GM12864 (cell line): ENCODE measurements around the gene IPO5.
A peak's percentile ranks its signal among the peaks of the same experiment; 100 is the strongest.

Experiments used
- DNase-seq: peaks from one replicate; pipeline ENCODE4 v3.0.0-alpha.2; 2011; ENCODE audit warnings: low read depth
- H3K4me3 ChIP-seq: 2 replicates; pipeline ENCODE4 v1.5.1; 2011; ENCODE audit warnings: mild to moderate bottlenecking, low read depth, low read length, control low read depth
- TF ChIP-seq, protein P1 (sequence below): IDR thresholded peaks from 2 replicates; pipeline ENCODE4 v1.5.1; 2011; ENCODE audit warnings: low read depth, mild to moderate bottlenecking, moderate library complexity, low read length, control low read depth, inconsistent platforms; ENCODE audit errors: missing control alignments

The IPO5 gene

DNA sequence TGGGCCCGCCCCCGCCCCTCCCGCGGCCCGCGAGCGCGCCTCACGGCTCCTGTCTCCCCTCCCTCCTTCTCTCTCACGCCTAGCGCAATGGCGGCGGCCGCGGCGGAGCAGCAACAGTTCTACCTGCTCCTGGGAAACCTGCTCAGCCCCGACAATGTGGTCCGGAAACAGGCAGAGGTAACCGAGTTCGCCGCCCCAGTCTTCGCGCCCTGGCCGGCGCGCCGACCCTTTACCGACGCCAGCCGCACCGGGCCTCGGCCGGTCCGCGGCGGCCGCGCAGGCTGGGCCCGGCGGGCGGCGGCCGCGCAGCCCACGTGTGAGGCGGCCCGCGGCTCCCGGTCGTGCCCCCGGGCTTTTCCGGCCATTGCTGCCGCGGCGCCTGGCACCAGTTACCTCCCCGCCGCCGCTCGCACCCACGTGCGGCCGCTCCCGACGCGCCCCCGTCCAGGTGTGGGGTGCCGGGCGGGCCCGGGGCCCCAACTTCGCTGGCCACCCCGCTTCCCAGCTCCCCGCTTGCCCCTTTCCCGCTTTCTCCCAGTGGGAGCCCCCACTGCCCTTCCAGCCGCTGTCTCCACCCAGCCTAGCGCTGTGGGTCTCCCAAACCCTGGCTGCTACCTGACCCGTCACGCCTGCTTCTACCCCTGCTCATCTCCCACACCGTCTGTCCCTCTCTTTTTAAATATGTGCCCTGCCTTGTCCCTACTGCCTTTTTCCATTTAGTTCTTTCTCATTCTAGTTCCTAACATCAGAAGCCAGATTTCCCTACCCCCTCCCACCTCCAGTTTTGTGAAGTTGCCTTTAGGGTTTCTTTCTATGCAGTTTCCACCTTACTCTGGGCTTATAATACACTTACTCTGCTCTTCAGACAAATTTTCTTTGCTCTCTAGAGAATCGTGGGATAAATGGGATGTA lies 23.4 kb downstream of the IPO5 start:
- TF ChIP-seq, protein P1, sequence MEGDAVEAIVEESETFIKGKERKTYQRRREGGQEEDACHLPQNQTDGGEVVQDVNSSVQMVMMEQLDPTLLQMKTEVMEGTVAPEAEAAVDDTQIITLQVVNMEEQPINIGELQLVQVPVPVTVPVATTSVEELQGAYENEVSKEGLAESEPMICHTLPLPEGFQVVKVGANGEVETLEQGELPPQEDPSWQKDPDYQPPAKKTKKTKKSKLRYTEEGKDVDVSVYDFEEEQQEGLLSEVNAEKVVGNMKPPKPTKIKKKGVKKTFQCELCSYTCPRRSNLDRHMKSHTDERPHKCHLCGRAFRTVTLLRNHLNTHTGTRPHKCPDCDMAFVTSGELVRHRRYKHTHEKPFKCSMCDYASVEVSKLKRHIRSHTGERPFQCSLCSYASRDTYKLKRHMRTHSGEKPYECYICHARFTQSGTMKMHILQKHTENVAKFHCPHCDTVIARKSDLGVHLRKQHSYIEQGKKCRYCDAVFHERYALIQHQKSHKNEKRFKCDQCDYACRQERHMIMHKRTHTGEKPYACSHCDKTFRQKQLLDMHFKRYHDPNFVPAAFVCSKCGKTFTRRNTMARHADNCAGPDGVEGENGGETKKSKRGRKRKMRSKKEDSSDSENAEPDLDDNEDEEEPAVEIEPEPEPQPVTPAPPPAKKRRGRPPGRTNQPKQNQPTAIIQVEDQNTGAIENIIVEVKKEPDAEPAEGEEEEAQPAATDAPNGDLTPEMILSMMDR: no peak
- peak overlapping the region; percentile 88 for H3K4me3 ChIP-seq
- DNase-seq: peak; percentile 15

GRCh38 chr13:97977982-97978381 lies 24.5 kb downstream of the IPO5 start:
- TF ChIP-seq, protein P1: no peak
- peak overlapping the region; percentile 88; the same call in 1 of the 2 replicates for H3K4me3 ChIP-seq
- DNase-seq: no peak

DNA sequence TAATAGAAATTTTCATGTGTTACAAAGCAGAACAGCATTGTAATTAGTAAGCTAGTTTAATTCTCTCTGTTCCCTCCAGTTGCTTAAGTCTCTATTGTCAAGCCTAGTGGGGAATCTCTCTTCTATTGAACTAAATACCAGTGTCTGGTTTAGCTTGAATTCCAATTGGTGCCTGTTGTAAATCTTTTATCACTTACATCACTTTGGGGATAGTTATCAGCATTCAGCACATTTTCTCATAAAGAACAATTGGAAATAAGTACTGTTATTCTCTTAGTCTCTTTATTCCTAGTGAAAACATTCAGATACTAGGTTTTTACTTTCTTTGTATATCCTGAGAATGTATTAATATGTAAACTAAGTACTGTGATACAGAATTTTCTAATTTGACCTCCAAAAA lies 25.2 kb downstream of the IPO5 start:
- DNase-seq: no peak
- TF ChIP-seq, protein P1: no peak
- peak overlapping the region; percentile 88; the same call in 1 of the 2 replicates for H3K4me3 ChIP-seq

DNA sequence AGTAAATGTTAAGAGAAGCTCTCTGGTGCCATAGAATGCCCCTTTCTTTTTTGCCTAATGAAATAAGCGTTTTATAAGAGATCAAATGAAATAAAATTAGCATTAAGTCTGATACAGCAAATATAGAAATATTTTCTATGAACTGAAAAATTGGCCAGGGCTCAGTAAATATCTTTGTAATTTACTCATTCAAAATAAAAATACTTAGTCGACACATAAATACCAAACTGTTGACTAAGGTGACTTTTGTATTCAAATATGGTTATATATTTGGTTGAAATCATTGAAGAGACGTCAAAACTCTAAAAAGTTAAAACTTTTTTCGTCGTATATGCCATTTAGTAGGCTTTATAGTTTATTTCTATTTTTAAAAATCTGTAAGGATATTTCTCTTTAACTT lies 25.6 kb downstream of the IPO5 start:
- H3K4me3 ChIP-seq: no peak overlapping the region
- TF ChIP-seq, protein P1: no peak
- no peak for DNase-seq

DNA sequence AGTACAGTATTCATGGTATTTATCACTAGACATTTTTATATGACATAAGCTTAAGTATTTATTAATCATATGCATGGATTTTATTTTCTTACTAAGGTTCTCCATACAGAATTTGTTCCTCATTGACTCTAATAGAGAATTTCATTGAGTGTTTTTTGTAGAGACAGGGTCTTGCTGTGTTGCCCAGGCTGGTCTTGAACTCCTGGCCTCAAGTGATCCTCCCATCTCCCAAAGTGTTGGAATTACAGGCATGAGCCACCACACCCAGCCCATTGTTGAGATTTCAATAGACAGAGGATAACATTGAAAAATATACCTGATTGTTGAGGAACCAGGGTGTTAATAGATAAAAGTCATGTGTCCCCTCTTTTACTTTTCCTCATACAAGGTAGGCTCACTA lies 26.1 kb downstream of the IPO5 start:
- DNase-seq: no peak
- H3K4me3 ChIP-seq: no peak overlapping the region
- TF ChIP-seq, protein P1: no peak

- no peak overlapping the region for H3K4me3 ChIP-seq
- TF ChIP-seq, protein P1: no peak
- no peak for DNase-seq
These were observed 28.8 kb downstream of the IPO5 start for GRCh38 chr13:97982286-97982685.

DNA sequence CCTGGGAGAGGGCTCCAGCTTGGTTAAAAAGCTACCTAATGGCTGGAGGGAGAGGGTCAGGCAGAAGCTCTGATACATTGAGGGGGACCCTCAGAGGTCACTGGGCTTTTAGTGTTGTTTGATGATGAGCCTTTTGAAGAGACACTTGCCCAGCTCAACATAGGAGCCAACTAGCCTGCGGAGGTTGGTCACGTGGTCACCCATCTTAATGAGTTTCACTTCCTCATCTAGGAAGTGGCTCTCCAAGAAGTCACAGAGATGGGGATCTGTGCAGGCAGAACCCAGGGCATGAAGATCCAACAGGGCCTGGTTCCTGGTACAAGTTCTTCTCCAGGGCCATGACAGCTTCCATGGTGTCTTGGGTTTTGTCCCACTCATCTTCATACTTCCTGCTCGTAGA lies 33.4 kb downstream of the IPO5 start:
- DNase-seq: peak; percentile 31
- TF ChIP-seq, protein P1: no peak

More for the DNA sequence above, 33.4 kb downstream of the IPO5 start:
- H3K4me3 ChIP-seq: no peak overlapping the region
